ENCODE data around the gene BAIAP3.
"Not testable (repeated sequence)": the region's sequence is repeated elsewhere in the genome, so short reads cannot be mapped to it uniquely, and the experiment has no call there.

BAIAP3 gene

GRCh38 chr16:1328136-1328535, 5.3 kb upstream of the BAIAP3 start:
- not testable (repeated sequence) for H3K4me3 ChIP-seq (ENCODE audit: low read length); DNase-seq (ENCODE audit: low read depth, low spot score)

DNA sequence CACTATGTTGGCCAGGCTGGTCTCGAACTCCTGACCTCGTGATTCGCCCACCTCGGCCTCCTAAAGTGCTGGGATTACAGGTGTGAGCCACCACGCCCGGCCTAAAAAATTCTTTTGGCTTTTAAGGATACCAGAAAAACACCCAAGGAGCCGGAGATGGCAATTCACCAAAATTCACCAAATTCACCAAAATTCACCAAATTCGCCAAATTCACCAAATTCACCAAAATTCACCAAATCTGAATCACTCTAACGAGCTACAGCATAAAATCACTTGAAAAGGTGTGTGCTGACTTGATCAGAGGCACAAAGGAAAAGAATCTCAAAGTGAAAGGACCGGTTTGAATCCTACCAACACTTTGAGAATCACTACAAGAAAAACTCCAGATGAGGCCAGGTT, 4.5 kb upstream of the BAIAP3 start:
- DNase-seq (ENCODE audit: low read depth, low spot score); H3K4me3 ChIP-seq (ENCODE audit: low read length): not testable (repeated sequence)

- DNase-seq (ENCODE audit: low read depth, low spot score), result no peak
- H3K4me3 ChIP-seq (ENCODE audit: low read length), result no peak overlapping the region
Measured at GRCh38 chr16:1330260-1330914, 3.1 kb upstream of the BAIAP3 start.

- H3K4me3 ChIP-seq (ENCODE audit: low read length), result no peak overlapping the region
- no peak for DNase-seq (ENCODE audit: low read depth, low spot score)
Measured at GRCh38 chr16:1330931-1331711, 2.3 kb upstream of the BAIAP3 start.

- no peak overlapping the region for H3K4me3 ChIP-seq (ENCODE audit: low read length)
- no peak for DNase-seq (ENCODE audit: low read depth, low spot score)
Measured at GRCh38 chr16:1331712-1332617, 1.5 kb upstream of the BAIAP3 start.

DNA sequence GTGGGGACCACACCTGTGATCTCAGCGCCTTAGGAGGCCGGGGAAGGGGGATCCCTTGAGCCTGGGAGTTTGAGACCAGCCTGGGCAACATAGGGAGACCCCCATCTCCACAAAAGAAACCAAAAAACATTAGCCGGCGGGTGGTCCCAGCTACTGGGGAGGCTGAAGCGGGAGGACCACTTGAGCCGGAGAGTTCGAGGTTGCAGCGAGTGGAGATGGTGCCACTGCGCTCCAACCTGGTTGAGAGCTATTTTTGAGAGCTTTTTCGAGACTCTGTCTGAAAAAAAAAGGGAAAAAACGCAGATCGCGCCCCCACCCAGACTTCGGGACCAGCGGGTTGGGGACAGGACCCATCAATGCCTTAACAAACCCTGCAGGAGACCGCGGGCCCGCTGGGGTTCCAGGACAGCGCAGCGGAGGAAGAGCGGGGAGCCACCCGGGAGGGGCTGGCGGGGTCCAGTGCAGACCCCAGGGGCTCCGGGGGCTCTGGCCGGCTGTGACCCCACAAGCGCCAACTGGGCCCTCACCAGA, 762 bp upstream of the BAIAP3 start:
- H3K4me3 ChIP-seq (ENCODE audit: low read length), result no peak overlapping the region
- DNase-seq (ENCODE audit: low read depth, low spot score), result no peak

GRCh38 chr16:1333854-1334700, 632 bp downstream of the BAIAP3 start:
- H3K4me3 ChIP-seq (ENCODE audit: low read length), result no peak overlapping the region

GRCh38 chr16:1334739-1335138, 1.3 kb downstream of the BAIAP3 start:
- H3K4me3 ChIP-seq (ENCODE audit: low read length), result no peak overlapping the region
- DNase-seq (ENCODE audit: low read depth, low spot score), result no peak

More at GRCh38 chr16:1333854-1334700, 632 bp downstream of the BAIAP3 start:
- DNase-seq (ENCODE audit: low read depth, low spot score), result no peak

DNA sequence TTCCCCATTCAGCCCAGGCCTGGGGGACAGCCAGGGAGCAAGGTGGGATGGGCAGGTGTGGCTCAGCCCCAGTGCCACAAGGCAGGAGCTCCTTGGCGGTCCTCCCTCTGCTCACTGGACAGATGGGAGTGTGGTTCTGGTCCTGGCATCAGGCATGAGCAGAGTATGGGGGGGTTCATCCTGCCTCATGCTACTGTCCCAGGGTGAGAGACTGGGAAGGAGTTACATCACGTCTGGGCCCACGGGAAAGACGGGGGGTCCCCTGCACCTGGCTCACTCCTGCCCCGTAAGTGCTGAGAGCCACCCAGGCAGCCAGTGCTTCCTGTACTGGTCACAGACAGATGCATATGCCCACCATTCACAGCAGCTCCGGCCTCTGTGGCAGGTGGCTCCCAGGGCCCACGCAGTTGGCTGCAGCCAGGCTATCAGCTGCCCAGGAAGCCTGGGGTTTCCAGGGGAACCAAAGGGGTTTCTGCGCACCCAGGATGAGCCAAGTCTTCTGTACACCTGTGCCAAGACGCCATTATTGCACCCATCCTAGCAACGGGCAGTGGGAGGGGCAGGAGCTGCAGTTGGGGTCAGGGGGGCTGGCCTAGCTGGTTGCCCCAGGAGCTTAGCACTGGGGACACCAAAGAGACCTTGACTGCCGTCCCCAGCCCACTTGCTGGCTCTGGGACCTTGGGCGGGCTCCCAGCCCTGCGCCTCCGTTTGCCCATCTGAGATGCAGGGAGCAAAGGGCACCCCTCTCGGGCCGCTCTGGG, 1.9 kb downstream of the BAIAP3 start:
- H3K4me3 ChIP-seq (ENCODE audit: low read length), result no peak overlapping the region
- DNase-seq (ENCODE audit: low read depth, low spot score), result no peak

- H3K4me3 ChIP-seq (ENCODE audit: low read length), result no peak overlapping the region
- DNase-seq (ENCODE audit: low read depth, low spot score), result no peak
Measured at GRCh38 chr16:1335996-1336395, 2.6 kb downstream of the BAIAP3 start.

- no peak overlapping the region for H3K4me3 ChIP-seq (ENCODE audit: low read length)
- no peak for DNase-seq (ENCODE audit: low read depth, low spot score)
Measured at GRCh38 chr16:1336619-1337018, 3.2 kb downstream of the BAIAP3 start.

DNA sequence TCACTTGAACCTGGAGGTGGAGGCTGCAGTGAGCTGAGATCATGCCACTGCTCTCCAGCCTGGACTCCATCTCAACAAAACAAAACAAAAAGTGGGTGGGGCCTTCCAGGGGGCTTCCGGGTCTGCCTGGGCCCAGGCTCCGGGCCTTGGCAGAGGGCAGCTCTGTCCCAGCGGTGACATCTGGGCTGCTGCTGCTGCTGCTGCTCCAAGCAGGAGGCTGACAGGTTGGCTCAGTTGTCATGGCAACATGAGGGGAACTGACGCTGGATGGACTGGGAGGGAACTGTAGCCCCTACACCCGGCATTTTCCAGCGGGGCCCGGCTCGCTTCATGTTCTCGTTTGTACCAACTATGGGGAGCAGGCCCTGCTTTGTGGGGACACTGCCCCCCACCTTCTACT, 4.0 kb downstream of the BAIAP3 start:
- no peak overlapping the region for H3K4me3 ChIP-seq (ENCODE audit: low read length)
- no peak for DNase-seq (ENCODE audit: low read depth, low spot score)

DNA sequence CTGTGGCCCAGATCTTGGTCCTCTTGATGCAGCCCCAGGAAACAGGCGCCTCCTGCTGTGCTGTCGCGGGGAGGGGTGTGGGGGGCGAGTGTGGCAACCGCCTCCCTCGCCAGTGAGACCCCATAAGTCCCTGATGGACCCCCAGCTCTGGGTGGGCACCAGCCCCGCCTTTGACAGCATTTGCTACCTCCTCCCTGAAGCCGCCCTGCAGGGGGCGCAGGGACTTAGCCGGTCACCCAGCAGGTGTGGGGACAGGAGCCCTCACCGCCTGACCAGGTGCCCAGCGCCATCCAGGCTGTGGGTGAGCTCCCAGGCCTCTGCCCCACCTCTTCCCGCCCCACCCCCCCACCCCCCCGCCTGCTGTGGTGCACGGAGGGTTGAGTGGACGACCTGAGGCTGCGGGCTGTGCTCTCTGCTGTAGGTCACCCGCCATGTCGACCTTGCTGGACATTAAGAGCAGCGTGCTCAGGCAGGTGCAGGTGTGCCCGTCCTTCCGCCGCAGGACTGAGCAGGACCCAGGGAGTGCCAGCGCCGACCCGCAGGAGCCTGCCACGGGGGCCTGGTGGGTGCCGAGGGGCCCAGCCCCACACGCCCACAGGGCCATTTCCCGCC, 4.8 kb downstream of the BAIAP3 start:
- H3K4me3 ChIP-seq (ENCODE audit: low read length), result no peak overlapping the region
- no peak for DNase-seq (ENCODE audit: low read depth, low spot score)

- no peak overlapping the region for H3K4me3 ChIP-seq (ENCODE audit: low read length)
Measured at GRCh38 chr16:1338855-1339675, 5.6 kb downstream of the BAIAP3 start.

GRCh38 chr16:1340730-1341494, 7.5 kb downstream of the BAIAP3 start:
- no peak overlapping the region for H3K4me3 ChIP-seq (ENCODE audit: low read length)
- DNase-seq (ENCODE audit: low read depth, low spot score), result no peak

More at GRCh38 chr16:1338855-1339675, 5.6 kb downstream of the BAIAP3 start:
- DNase-seq (ENCODE audit: low read depth, low spot score), result no peak

Data from Jurkat, Clone E6-1 (cell line).